Stomach (tissue), 9 donors: ENCODE measurements around the gene C11orf21. TPM values are rescaled to one million over a fixed set of nuclear protein-coding genes. Genes with fewer than 3 reads are reported as not detected.

Experiments
- DNase-seq, 2 donors: peaks; one replicate each; pipeline versions ENCODE4 v3.0.0 to v3.0.0-alpha.2; 2013 to 2019
- H3K27ac ChIP-seq, 5 donors: fragments of 200-600 bp in 4 of 5; sonication (generic) in 4 of 5; one replicate each; pipeline ENCODE4 v1.5.1; 2013 to 2019; ENCODE audit warnings: mild to moderate bottlenecking in 1 of 5, moderate library complexity in 1 of 5
- H3K27me3 ChIP-seq, 3 donors: fragments of 200-600 bp; sonication (generic); one replicate each; pipeline ENCODE4 v1.5.1; 2017 to 2019; ENCODE audit warnings: mixed run types in 1 of 3
- H3K36me3 ChIP-seq, 4 donors: fragments of 200-600 bp; sonication (generic); 1 replicate in 3 of 4; 2 replicates in 1 of 4; pipeline ENCODE4 v1.5.1; 2016 to 2019
- H3K4me1 ChIP-seq, 4 donors: fragments of 200-600 bp; sonication (generic); one replicate each; pipeline ENCODE4 v1.5.1; 2016 to 2019
- H3K4me3 ChIP-seq, 4 donors: fragments of 200-600 bp; sonication (generic) in 3 of 4; one replicate each; pipeline ENCODE4 v1.5.1; 2016 to 2019; ENCODE audit warnings: mild to moderate bottlenecking in 1 of 4
- H3K9me3 ChIP-seq, 4 donors: fragments of 200-600 bp; sonication (generic); one replicate each; pipeline ENCODE4 v1.5.1; 2016 to 2019
- EP300 ChIP-seq: sonication (generic); formaldehyde crosslinking; IDR thresholded peaks from one replicate; pipeline ENCODE4 v1.6.1; 2017; ENCODE audit warnings: antibody characterized with exemption
- POLR2A ChIP-seq, 4 donors: fragments of 450-650 bp; IDR thresholded peaks; one replicate each; pipeline ENCODE4 v1.6.1; 2016; ENCODE audit warnings: antibody characterized with exemption in 4 of 4, control low read depth in 2 of 4, mild to moderate bottlenecking in 1 of 4, moderate library complexity in 1 of 4
- POLR2AphosphoS5 ChIP-seq, 3 donors: sonication (generic); formaldehyde crosslinking; IDR thresholded peaks; one replicate each; pipeline ENCODE4 v1.6.1; 2016; ENCODE audit warnings: antibody characterized with exemption in 3 of 3
- WGBS, 5 donors: extraction: QIAGEN DNeasy Blood & Tissue Kit in 3 of 5; methylation state at CpG; one replicate each; pipeline versions ENCODE4 v1.1.5 to v1.1.7; 2013 to 2018; 5-methylcytosine and 5-hydroxymethylcytosine counted together
- intact Hi-C: fragments of 100-400 bp; cut with DNase I; formaldehyde crosslinking; loops from one replicate; pipeline ENCODE4 v1.15.1; 2023; ENCODE audit warnings: low total_unique reads
- polyA plus RNA-seq, 3 donors: library from polyadenylated mRNA; stranded (reverse); fragments of 200-250 nt; gene quantifications; one replicate each; pipeline ENCODE4 v1.2.3, GENCODE V29; 2013
- total RNA-seq, 5 donors: library from RNA; depleted of rRNA; stranded (reverse); fragments of >200 nt; gene quantifications; one replicate each; pipeline versions ENCODE4 v1.1.0 to v1.2.3, GENCODE V29; 2014 to 2016
- TF ChIP-seq, protein P1 (sequence below), 7 experiments: fragments of 450-650 bp in 4 of 7; fragments of 200-600 bp in 3 of 7; sonication (generic) in 3 of 7; IDR thresholded peaks; one replicate each; pipeline ENCODE4 v1.5.1; 2016 to 2019; ENCODE audit warnings: antibody characterized with exemption in 7 of 7, control low read depth in 2 of 7, mild to moderate bottlenecking in 1 of 7
- donor health status: healthy with polysubstance abuse.
- donor health status: Bipolar disorder and iron deficiency.
- donor health status: healthy.

C11orf21 gene
- total and polyA plus RNA-seq, 8 donors, result 0.61 to 1.8 (median 0.82) TPM; not detected in 2

DNA sequence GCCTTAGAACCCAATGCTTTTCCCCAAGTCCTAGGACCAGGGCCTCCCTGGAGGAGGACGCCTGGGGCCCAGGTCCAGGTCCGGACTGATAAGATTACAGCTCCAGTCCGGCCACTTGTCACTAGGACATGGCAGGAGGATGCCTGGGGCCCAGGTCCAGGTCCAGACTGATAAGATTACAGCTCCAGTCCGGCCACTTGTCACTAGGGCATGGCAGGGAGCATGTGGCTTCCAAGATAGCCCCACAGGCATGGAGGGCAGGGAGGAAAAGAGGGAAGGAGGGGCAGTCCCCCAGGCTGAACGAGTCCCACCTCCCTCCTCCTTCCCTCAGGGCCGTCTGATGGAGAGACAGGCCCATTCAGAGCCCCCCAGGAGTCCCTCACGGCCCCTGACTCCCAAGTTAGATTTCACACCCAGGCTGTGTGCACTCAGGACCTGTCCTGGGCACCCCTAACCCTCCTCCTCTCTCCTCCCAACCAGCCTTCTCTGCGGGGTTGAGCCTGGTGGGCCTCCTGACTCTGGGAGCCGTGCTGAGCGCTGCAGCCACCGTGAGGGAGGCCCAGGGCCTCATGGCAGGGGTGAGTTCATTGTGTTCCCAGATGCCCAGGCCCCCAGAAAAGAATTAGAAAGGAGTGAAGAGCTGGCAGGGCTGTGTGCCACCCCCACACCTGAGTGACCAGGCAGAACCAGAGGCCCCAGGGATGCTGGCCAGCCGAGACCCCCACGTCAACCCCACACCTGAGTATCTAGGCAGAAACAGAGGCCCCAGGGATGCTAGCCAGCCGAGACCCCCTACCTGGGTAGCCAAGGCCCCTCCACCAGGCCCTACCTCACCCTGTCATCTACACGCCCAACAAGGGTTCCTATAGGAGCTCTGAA, 2.1 kb upstream of the C11orf21 start:
- H3K27ac ChIP-seq, result peak overlapping the region; percentile 59 to 89 (median 81)
- H3K4me3 ChIP-seq, result peak overlapping the region in 1 of 4 donors; percentile 31
- WGBS, 5 donors, result 27 to 61% (median 40%) methylated on average over 10 to 15 of the region's 15 CpGs
- no peaks in the 10 kb centered on the region for H3K27me3 ChIP-seq
- TF ChIP-seq, protein P1, sequence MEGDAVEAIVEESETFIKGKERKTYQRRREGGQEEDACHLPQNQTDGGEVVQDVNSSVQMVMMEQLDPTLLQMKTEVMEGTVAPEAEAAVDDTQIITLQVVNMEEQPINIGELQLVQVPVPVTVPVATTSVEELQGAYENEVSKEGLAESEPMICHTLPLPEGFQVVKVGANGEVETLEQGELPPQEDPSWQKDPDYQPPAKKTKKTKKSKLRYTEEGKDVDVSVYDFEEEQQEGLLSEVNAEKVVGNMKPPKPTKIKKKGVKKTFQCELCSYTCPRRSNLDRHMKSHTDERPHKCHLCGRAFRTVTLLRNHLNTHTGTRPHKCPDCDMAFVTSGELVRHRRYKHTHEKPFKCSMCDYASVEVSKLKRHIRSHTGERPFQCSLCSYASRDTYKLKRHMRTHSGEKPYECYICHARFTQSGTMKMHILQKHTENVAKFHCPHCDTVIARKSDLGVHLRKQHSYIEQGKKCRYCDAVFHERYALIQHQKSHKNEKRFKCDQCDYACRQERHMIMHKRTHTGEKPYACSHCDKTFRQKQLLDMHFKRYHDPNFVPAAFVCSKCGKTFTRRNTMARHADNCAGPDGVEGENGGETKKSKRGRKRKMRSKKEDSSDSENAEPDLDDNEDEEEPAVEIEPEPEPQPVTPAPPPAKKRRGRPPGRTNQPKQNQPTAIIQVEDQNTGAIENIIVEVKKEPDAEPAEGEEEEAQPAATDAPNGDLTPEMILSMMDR (IDR thresholded peaks at IDR 0.05), result no peak
- TF ChIP-seq POLR2A (IDR thresholded peaks at IDR 0.05) (no peak), POLR2AphosphoS5 (IDR thresholded peaks at IDR 0.05) (no peak), EP300 (no peak)
- H3K4me1 ChIP-seq, result peaks cover 54 to 85% (median 63%) of the 10 kb centered on the region in 4 donors
- H3K9me3 ChIP-seq, result no peaks in the 10 kb centered on the region
- intact Hi-C loops, result loop anchor here (10.0 kb wide), 1 partner anchor 581 kb away; the partner anchor contains the start of gene CDKN1C
- no peaks in the 10 kb centered on the region for H3K36me3 ChIP-seq
- DNase-seq, result peak; percentile 62 to 79

DNA sequence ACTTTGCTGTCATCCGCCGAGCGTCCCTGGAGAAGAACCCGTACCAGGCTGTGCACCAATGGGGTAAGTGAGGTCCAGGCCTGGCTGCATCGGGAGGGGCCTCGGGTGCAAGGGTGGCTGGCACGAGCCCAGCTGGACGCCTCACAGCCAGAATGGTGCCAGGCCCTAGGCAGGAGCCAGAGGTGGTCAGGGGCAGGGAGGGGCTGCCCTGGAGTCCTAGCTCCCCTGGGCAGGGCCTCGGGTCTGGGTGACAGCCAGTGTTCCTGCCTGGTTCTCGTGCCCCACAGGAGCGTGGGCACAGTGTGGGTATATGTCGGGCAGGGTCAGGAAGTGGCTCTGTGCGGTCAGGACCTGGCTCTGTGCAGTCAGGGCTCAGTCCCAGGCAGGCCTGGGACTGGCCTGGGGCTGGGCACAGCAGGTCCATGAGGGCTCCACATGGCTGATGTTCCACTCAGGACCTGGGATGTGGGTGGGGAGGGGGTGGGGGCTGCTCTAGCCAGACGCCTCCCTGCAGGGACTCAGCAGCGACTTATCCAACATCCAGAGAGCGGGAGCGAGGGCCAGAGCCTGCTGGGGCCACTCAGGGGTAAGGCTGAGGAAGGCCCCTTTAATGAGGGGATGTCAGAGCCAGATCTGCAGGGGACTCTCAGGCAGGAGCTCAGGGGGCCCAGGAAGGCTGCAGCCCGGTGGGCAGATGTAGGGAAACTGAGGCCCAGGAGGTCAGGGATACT, 1.3 kb upstream of the C11orf21 start:
- TF ChIP-seq, protein P1 (IDR thresholded peaks at IDR 0.05), result no peak
- peak in 1 of 3 donors; percentile 10 for TF ChIP-seq POLR2AphosphoS5 (IDR thresholded peaks at IDR 0.05)
- no peak for TF ChIP-seq EP300
- TF ChIP-seq POLR2A (IDR thresholded peaks at IDR 0.05), result no peak
- peaks cover 54 to 85% (median 62%) of the 10 kb centered on the region in 4 donors for H3K4me1 ChIP-seq
- H3K4me3 ChIP-seq, result peak overlapping the region; percentile 24 to 31 (median 28)
- H3K9me3 ChIP-seq, result no peaks in the 10 kb centered on the region
- H3K27me3 ChIP-seq, result no peaks in the 10 kb centered on the region
- H3K36me3 ChIP-seq, result no peaks in the 10 kb centered on the region
- H3K27ac ChIP-seq, result peak overlapping the region; percentile 59 to 89 (median 81)
- 14 to 48% (median 23%) methylated on average over 14 to 18 of the region's 18 CpGs for WGBS, 5 donors
- intact Hi-C loops, result loop anchor here (10.0 kb wide), 1 partner anchor 582 kb away; the partner anchor contains the start of gene CDKN1C
- peak; percentile 44 to 89 for DNase-seq

DNA sequence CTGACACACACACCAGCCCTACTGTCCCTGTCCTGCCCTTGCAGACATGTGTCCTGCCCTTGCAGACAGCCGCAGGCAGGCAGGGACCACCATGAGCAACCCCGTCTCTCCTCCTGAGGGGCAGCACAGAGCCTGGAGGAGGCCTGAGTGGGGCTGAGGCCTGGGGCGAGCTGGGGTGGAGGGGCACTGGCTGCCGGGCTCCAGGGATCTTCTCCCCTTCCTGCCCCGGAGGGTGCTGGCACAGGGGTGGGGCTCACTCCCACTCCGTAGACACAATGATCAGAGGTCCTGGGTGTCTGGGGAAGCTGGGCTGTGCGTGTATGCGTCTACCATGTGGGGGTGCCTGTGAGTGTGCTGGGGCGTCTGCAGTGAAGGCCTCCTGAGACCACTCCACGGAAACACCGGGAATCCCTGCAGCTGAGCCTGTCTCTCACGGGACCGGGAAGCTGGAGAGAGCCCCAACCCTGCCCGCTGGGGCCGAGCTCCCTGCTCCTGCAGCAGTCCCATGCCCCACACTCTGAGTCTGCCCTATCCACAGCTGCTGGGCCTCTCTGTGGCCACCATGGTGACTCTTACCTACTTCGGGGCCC, 683 bp upstream of the C11orf21 start:
- no peaks in the 10 kb centered on the region for H3K36me3 ChIP-seq
- intact Hi-C loops, result loop anchor here (10.0 kb wide), 1 partner anchor 582 kb away; the partner anchor contains the start of gene CDKN1C
- H3K4me1 ChIP-seq, result peaks cover 53 to 78% (median 58%) of the 10 kb centered on the region in 4 donors
- peak overlapping the region; percentile 59 to 89 (median 81) for H3K27ac ChIP-seq
- H3K4me3 ChIP-seq, result peak overlapping the region; percentile 24 to 31 (median 28)
- no peaks in the 10 kb centered on the region for H3K27me3 ChIP-seq
- 17 to 43% (median 29%) methylated on average over 5 to 16 of the region's 16 CpGs for WGBS, 5 donors
- no peak for DNase-seq
- H3K9me3 ChIP-seq, result no peaks in the 10 kb centered on the region
- TF ChIP-seq EP300 (no peak), POLR2A (IDR thresholded peaks at IDR 0.05) (no peak), POLR2AphosphoS5 (IDR thresholded peaks at IDR 0.05) (no peak)
- TF ChIP-seq, protein P1 (IDR thresholded peaks at IDR 0.05), result no peak
